PC-9 (cell line): Measurements from ENCODE around the gene RPL15.

Experiments used
- EZH2 ChIP-seq: fragments of 200-600 bp; sonication (generic); IDR thresholded peaks from 2 replicates; pipeline ENCODE4 v1.8.0; 2017; ENCODE audit warnings: antibody characterized with exemption, low read depth
- TF ChIP-seq, protein P1 (sequence below): fragments of 200-600 bp; sonication (generic); conservative IDR thresholded peaks from 2 replicates; pipeline ENCODE4 v1.6.1; 2017; ENCODE audit warnings: mixed run types, antibody characterized with exemption, mild to moderate bottlenecking, moderate library complexity

DNA sequence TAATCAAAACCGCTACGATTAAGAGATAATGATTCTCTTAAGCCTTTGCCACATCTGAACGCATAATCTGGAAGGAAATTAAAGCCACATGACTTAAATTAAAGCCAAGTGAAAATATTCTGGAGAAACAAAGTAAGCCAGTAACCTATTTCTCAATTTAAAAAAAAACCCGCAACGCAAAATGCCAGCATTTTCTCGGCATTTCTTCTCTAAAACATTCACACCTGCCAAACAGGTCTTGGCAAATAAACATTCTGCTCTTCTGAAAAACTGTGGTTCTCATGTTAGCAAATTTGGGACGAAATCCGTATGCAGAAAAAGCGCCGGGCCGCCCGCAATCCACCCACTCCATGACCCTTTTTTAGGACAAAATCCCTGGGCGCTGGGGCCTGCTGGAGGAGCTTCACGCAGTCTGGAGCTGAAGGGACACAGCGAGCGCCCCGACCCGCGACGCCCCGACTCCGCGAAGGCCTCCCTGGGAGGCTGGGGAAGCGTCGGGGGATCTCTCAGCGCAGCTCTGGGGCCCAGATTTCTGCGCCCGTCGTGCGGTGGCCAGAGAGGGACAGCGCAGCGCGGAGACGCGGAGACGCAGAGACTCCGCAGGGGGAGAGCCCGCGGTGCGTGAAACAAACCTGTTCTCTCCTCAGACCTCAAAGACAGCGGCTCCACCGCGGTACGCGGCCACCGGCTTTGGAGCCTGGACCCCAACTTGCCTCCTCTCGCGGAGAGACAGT lies 613 bp upstream of the RPL15 start:
- TF ChIP-seq, protein P1, sequence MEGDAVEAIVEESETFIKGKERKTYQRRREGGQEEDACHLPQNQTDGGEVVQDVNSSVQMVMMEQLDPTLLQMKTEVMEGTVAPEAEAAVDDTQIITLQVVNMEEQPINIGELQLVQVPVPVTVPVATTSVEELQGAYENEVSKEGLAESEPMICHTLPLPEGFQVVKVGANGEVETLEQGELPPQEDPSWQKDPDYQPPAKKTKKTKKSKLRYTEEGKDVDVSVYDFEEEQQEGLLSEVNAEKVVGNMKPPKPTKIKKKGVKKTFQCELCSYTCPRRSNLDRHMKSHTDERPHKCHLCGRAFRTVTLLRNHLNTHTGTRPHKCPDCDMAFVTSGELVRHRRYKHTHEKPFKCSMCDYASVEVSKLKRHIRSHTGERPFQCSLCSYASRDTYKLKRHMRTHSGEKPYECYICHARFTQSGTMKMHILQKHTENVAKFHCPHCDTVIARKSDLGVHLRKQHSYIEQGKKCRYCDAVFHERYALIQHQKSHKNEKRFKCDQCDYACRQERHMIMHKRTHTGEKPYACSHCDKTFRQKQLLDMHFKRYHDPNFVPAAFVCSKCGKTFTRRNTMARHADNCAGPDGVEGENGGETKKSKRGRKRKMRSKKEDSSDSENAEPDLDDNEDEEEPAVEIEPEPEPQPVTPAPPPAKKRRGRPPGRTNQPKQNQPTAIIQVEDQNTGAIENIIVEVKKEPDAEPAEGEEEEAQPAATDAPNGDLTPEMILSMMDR, result no peak
- TF ChIP-seq EZH2, result no peak
